ENCODE data around the gene GRP. TPM values are rescaled to one million over a fixed set of nuclear protein-coding genes. Genes with fewer than 3 reads are reported as not detected.

Gene GRP
- total and polyA plus RNA-seq, 4 donors, result not detected

DNA sequence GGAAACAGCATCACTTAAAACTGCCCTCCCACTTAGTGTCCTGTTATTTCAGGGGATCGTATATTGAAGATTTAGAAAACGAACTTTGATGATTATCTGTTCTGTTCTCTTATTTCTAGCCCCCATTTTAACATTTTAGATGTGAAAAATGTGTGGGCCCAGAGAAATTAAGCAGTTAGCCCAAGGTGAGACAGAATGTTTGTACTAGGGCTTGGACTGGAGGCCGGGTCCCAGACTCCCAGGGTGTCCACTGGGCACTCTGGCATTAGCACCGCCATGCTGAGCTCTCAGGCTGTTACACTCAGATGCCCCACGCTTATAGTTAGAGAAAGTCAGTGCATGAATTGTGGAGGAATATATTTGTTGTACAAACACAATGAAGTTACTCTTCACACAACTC, 58.8 kb downstream of the GRP start:
- no peak for TF ChIP-seq EGR1 (IDR thresholded peaks at IDR 0.05; ENCODE audit: low read depth in 2 of 2)
- TF ChIP-seq NR2F2 (IDR thresholded peaks at IDR 0.05), result no peak
- TF ChIP-seq CTCF (IDR thresholded peaks at IDR 0.05; ENCODE audit: low read depth, low read length, missing input control), result no peak
- TF ChIP-seq YY1 (IDR thresholded peaks at IDR 0.05), result no peak
- no peak for TF ChIP-seq GABPA (IDR thresholded peaks at IDR 0.05 in 1 of 2, conservative IDR thresholded peaks at IDR 0.05 in 1 of 2)
- no peak for TF ChIP-seq RAD21 (IDR thresholded peaks at IDR 0.05)
- TF ChIP-seq JUND (IDR thresholded peaks at IDR 0.05), result no peak
- TF ChIP-seq FOXA1 (IDR thresholded peaks at IDR 0.05), result no peak
- no peak for TF ChIP-seq RXRA (IDR thresholded peaks at IDR 0.05)
- no peak for TF ChIP-seq SP1 (IDR thresholded peaks at IDR 0.05)
- no peak for TF ChIP-seq ZBTB33 (IDR thresholded peaks at IDR 0.05)
- no peak for TF ChIP-seq HNF4A (conservative IDR thresholded peaks at IDR 0.05)
- TF ChIP-seq HNF4G (IDR thresholded peaks at IDR 0.05), result no peak

DNA sequence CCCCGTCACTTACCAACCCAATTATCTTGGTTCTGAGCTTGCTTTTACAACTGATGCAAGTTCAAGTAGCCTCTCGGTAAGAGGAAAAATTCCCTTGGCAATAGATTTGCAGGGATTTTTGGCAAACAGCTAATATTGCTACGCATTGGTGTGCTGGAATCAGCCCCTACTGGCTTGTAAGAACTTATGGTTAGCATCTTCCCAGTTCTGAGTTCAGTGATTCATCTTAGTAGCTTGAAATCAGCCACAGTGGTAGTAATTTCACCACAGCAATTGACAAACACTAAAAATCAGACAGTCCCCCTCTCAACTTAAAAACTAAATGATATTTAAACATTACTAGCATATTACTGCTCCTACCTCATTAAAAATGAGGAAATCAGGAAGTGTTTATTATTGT, 59.2 kb downstream of the GRP start:
- WGBS, result 74% methylated on average over 3 of the region's 3 CpGs
- H3K27me3 ChIP-seq (ENCODE audit: control insufficient read depth in 4 of 4, insufficient read depth in 4 of 4, low read length in 3 of 4), result peaks cover 3 to 9% (median 7%) of the 10 kb centered on the region in 4 donors

More for the DNA sequence above, 58.8 kb downstream of the GRP start:
- peaks cover 3 to 11% (median 7%) of the 10 kb centered on the region in 4 donors for H3K27me3 ChIP-seq (ENCODE audit: control insufficient read depth in 4 of 4, insufficient read depth in 4 of 4, low read length in 3 of 4)
- WGBS, result 63% methylated on average over 5 of the region's 5 CpGs
- no peaks in the 10 kb centered on the region for H3K36me3 ChIP-seq (ENCODE audit: control insufficient read depth in 4 of 4, insufficient read depth in 3 of 4, low read depth in 1 of 4, low read length in 3 of 4)
- no peak overlapping the region for H3K9ac ChIP-seq (ENCODE audit: low read depth in 1 of 2, low read length in 2 of 2)
- no peak overlapping the region for H3K27ac ChIP-seq (ENCODE audit: low read depth in 1 of 2, low read length in 2 of 2)
- no peak for DNase-seq (ENCODE audit: low spot score)
- H3K9me3 ChIP-seq (ENCODE audit: control insufficient read depth in 4 of 4, low read length in 3 of 4), result no peaks in the 10 kb centered on the region
- H3K4me3 ChIP-seq (ENCODE audit: low read depth in 1 of 3, low read length in 3 of 3), result no peak overlapping the region
- peaks cover 0 to 4% (median 0%) of the 10 kb centered on the region in 4 donors for H3K4me1 ChIP-seq (ENCODE audit: control insufficient read depth in 4 of 4, insufficient read depth in 4 of 4, low read length in 3 of 4)

More for the DNA sequence above, 59.2 kb downstream of the GRP start:
- H3K27ac ChIP-seq (ENCODE audit: low read depth in 1 of 2, low read length in 2 of 2), result no peak overlapping the region
- no peak overlapping the region for H3K9ac ChIP-seq (ENCODE audit: low read depth in 1 of 2, low read length in 2 of 2)
- no peak overlapping the region for H3K4me3 ChIP-seq (ENCODE audit: low read depth in 1 of 3, low read length in 3 of 3)
- TF ChIP-seq RAD21 (IDR thresholded peaks at IDR 0.05), result no peak
- TF ChIP-seq FOXA2 (IDR thresholded peaks at IDR 0.05), result no peak
- no peak for TF ChIP-seq ATF3 (IDR thresholded peaks at IDR 0.05)
- TF ChIP-seq, protein P1, sequence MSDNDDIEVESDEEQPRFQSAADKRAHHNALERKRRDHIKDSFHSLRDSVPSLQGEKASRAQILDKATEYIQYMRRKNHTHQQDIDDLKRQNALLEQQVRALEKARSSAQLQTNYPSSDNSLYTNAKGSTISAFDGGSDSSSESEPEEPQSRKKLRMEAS (IDR thresholded peaks at IDR 0.05), result no peak
- TF ChIP-seq JUND (IDR thresholded peaks at IDR 0.05), result no peak
- no peak for TF ChIP-seq NR2F2 (IDR thresholded peaks at IDR 0.05)
- H3K36me3 ChIP-seq (ENCODE audit: control insufficient read depth in 4 of 4, insufficient read depth in 3 of 4, low read depth in 1 of 4, low read length in 3 of 4), result no peaks in the 10 kb centered on the region
- peaks cover 0 to under 1% (median 0%) of the 10 kb centered on the region in 4 donors for H3K4me1 ChIP-seq (ENCODE audit: control insufficient read depth in 4 of 4, insufficient read depth in 4 of 4, low read length in 3 of 4)
- no peak for DNase-seq (ENCODE audit: low spot score)
- no peaks in the 10 kb centered on the region for H3K9me3 ChIP-seq (ENCODE audit: control insufficient read depth in 4 of 4, low read length in 3 of 4)
